HPDE6-E6E7 (cell line): ENCODE measurements around the gene CHRNA9.

ENCODE experiments used
- DNase-seq: peaks from one replicate; pipeline ENCODE4 v3.0.0; 2011; ENCODE audit warnings: missing footprints; ENCODE audit errors: extremely low spot score

The CHRNA9 gene

GRCh38 chr4:40340030-40340429 lies 4.9 kb downstream of the CHRNA9 start:
- no peak for DNase-seq

- no peak for DNase-seq
Measured at GRCh38 chr4:40347472-40347871, 12.3 kb downstream of the CHRNA9 start.

- no peak for DNase-seq
Measured at GRCh38 chr4:40348000-40348399, 12.9 kb downstream of the CHRNA9 start.

- DNase-seq: no peak
Measured at GRCh38 chr4:40349561-40350198, 14.5 kb downstream of the CHRNA9 start.

- no peak for DNase-seq
Measured at GRCh38 chr4:40350627-40351227, 15.6 kb downstream of the CHRNA9 start.

GRCh38 chr4:40354158-40354557 lies 19.0 kb downstream of the CHRNA9 start:
- DNase-seq: no peak

GRCh38 chr4:40355131-40355530 lies 20.0 kb downstream of the CHRNA9 start:
- no peak for DNase-seq

- no peak for DNase-seq
Measured at GRCh38 chr4:40357738-40358137, 22.6 kb downstream of the CHRNA9 start.

GRCh38 chr4:40361338-40361737 lies 26.2 kb downstream of the CHRNA9 start:
- no peak for DNase-seq

GRCh38 chr4:40363382-40363920 lies 28.3 kb downstream of the CHRNA9 start:
- no peak for DNase-seq

GRCh38 chr4:40363945-40364344 lies 28.8 kb downstream of the CHRNA9 start:
- DNase-seq: no peak

- DNase-seq: no peak
Measured at GRCh38 chr4:40365766-40366165, 30.6 kb downstream of the CHRNA9 start.

GRCh38 chr4:40367451-40367850 lies 32.3 kb downstream of the CHRNA9 start:
- no peak for DNase-seq

GRCh38 chr4:40369437-40370274 lies 34.5 kb downstream of the CHRNA9 start:
- DNase-seq: no peak

- no peak for DNase-seq
Measured at GRCh38 chr4:40372651-40373050, 37.5 kb downstream of the CHRNA9 start.

GRCh38 chr4:40373636-40374035 lies 38.5 kb downstream of the CHRNA9 start:
- DNase-seq: no peak

GRCh38 chr4:40375095-40375494 lies 40.0 kb downstream of the CHRNA9 start:
- no peak for DNase-seq

- DNase-seq: no peak
Measured at GRCh38 chr4:40375620-40376019, 40.5 kb downstream of the CHRNA9 start.

GRCh38 chr4:40377512-40378365 lies 42.6 kb downstream of the CHRNA9 start:
- peak; percentile 43 for DNase-seq

- no peak for DNase-seq
Measured at GRCh38 chr4:40378619-40379018, 43.5 kb downstream of the CHRNA9 start.

- DNase-seq: no peak
Measured at GRCh38 chr4:40379248-40379647, 44.1 kb downstream of the CHRNA9 start.

GRCh38 chr4:40380647-40381046 lies 45.5 kb downstream of the CHRNA9 start:
- no peak for DNase-seq
